Inflammatory macrophage treated with lipopolysaccharide for 4 hours (primary cell): Measurements from ENCODE around the gene LARGE1.

ENCODE experiments used
- DNase-seq: peaks from one replicate; pipeline ENCODE4 v3.0.0-alpha.2; 2020

LARGE1 gene

DNA sequence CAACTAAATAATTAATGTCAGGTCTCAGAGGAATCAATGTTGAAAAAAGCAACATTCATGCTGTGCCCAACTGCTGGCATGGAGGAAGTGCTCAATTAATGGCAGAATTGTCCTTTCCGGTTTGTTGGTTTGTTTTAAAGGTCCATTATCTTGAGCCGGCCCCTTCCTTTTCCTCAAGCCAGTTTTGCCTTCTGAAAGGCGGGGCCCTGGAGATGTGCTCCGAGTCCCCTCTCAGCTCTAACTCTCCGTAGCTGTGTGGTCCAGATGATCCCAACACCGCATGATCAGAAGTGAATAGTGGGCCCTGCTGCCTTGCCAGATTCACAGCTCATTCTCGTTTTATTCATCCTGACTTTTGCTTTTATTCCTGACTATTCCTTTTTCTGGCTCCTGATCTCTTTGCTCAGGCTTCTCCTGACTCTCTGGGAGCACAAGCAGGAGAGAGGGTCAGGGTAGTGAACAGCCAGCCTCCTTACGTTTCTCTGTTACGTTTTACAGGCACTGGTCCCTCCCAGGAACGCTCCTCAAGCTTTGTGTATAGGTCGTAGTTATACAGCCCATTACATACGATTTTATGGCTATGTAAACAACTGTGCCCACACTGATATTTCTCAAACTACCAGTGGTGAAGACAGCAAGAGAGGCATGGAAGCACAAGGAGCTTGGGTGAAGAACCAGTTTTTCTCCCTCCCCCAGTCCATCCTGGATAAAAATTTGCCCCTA, 265.9 kb downstream of the LARGE1 start:
- no peak for DNase-seq

DNA sequence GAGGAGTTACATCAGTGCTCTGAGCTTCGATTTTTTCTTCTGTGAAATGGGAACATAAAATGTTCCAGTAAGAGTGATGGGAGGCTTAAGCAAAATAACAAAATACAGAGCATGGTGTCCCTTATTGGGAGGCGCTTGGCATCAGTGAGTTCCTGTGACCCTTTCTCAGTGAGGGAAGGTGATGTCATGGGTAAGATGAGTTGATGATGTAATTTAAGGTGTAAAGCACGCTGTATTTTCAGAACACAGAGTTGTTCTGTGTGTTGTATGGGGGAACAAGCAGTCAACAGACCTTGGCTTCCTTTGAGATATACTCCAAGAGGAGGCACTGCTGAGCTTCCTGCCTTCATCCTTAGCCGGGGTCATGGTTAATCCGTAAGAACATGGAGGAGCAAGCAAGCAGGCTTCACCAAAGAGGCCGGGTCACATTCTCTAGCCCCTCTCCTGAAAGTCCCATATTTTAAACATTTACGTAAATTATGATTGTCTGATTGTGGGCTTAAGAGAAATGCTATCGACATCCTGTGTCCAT, 266.7 kb downstream of the LARGE1 start:
- no peak for DNase-seq

DNA sequence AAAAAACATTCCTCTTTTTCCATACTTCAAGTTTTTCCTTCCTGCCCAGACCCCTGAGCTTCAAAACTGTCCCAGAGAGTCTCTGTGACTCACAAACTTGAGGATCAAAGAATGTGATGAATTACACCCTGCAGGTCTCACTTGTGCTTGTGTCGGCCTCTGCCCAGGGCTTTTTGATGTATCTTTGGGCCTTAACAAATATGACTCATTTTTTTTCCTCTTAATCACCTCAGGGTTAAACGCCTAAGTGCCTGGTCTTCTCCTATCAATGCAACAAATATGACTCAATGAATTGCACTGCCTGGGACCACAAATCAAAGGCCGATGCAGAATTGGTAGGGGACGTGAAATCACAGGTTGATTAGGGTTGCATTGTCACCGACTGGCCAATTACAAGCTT, 267.7 kb downstream of the LARGE1 start:
- DNase-seq: no peak

DNA sequence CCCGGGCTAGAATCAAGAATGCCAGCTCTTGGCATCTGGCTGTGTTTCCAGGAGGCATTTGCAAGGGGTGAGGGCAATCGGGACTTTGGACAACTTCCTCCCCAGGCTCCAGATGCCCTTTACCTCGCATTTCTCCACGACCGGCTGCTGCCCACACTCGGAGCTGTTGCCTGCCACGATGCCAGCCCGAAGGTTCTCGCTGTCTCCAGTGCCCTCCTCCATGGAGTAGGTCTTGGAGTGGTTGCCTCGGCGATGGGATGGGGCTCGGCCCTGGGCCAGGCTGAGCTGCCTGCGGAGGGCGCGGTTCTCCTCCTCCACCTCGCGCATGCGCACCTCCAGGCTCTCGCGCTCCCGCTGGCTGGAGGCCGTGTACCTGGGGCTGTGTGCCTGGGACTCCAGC, 270.0 kb downstream of the LARGE1 start:
- DNase-seq: no peak

DNA sequence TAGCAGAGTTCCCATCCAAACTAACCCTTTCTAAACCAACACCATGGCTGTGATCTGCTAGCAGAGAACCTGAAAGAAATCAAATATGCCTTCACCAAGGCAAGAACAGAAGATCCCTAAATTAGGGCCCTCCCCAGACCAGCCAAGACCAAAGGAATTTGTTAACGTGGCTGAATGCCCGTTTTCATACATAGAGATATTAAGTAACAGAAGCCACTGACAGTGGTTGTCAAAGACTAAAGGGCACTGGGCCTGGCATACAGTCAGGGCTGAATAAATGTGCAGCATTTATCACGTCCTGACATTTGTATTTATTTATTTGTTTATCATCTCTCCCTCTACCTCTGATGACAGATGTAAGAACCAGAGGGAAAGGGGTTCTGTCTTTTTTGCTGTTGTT, 271.8 kb downstream of the LARGE1 start:
- no peak for DNase-seq

DNA sequence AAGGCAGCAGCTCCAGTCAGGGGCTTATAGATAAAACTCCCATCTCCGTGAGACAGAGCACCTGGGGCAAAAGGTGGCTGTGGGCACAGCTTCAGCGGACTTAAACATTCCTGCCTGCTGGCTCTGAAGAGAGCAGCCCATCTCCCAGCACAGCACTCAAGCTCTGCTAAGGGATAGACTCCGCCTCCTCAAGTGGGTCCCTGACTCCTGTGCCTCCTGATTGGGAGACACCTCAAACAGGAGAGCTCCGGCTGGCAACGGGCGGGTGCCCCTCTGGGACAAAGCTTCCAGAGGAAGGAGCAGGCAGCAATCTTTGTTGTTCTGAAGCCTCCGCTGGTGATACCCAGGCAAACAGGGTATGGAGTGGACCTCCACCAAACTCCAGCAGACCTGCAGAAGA, 279.4 kb downstream of the LARGE1 start:
- DNase-seq: no peak

DNA sequence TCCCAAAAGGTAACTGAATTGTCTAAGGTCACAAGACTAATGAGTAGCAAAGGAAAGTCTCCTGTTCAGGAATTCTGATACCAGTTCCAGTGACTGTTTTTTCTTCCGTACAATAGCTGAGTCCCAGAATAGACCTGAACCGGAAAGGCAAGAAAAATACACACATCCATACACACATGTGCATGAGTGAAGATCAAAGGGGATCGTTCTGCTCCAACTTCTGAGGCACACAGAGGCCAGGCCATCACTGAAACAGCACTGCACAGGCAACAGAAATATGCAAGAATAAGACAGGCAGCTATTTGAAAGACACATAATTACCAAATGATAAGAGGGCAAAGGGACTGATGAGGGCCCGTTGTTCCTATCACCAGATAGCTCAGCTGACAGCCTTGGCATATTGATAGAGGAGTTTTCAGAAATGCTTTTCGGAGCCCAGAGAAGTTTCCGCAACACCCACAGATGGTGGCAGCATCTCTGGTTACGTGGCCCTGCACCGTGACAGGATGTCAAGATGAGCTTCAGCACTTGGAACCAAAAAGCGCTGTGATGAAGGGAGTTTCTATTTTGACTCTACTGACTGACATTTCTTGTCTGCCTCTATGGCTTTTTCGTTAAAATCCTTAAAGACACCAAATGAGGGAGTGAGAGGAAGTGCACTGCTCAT, 280.6 kb downstream of the LARGE1 start:
- no peak for DNase-seq

DNA sequence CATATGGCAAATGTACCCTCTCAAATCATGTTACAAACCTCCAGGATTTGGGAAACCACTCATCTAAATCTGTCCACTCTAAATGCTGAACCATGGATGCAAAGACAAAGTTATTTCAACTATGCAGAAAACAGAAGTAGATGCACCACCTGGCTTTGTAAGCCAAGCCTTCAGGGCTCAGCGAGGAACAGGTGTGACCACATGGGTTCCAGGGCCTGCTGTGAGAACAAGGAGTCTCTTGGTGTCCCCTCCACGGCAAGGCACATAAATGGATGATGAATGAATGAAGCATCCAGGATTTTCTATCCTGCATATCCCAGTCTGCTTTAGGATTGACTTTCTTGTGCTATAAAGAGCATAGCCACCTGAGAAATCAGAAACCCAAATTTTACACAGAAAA, 284.5 kb downstream of the LARGE1 start:
- DNase-seq: no peak

DNA sequence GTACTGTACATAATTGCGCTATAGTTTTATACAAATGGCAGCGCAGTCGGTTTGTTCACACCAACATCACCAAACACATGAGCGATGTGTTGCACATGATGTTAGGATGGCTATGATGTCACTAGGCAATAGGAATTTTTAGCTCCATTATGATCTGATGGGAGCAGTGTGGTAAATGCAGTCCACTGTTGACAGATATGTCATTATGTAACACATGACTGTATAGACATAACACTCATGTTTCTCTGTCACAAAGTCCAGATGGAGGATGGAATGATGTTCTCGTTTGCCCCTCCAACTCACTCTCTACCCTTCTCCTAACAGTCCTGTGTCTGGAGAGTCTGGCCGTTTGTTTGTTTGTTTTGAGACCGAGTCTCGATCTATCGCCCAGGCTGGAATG, 288.5 kb downstream of the LARGE1 start:
- no peak for DNase-seq

DNA sequence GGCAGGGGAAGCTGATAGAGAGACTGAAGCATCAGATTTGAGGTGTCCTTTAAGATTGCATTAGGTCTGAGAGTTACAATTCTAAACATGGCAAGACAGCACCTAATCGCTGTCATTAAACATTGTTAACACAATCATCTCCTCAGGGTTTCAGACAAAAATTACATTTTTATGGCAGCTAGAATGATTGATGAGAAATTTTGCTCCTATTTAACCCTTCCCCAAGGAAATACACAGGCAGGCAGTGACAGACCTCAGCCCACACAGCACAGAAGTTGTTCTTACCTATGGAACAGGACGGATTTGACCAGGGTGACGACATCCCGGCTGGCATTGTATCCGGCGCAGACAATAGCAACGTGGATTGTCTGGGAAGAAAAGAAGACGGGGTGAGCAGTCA, 294.3 kb downstream of the LARGE1 start:
- DNase-seq: no peak

DNA sequence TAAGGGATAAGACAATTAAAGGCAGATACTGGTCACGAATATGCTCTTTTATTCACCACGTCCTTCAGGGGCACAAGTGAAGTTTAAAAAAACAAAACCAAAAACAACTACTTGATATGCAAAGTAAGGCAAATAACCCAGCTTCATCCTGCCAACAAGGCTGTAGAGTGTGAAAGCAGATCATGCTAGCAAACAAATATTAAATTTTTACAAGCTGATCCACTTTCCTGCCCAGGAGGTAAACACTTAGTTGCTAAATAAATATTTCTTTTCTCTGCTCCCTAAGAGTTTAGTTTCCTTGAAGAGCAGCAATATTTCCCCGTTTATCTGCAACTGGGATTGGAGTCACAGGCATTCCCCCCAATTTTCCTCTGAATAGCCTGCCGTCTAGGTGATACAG, 300.2 kb downstream of the LARGE1 start:
- DNase-seq: no peak

DNA sequence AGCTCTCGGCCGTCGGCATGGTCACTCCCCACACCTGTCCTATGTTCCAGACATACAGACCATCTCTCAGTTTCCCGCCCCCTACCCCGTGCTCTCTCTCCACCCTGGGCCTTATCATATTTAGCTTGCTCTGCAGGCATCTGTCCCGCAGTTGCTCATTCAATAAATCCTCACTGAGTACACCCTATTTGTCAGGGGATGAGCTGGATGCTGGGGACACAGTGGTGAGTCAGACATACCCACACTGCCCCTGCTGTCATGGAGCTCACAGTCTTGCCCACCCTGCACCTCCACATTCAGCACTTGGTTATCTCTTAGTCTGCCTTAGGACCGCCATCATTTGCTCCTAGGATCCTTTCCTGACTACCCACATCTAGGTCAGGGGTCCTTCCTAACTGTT, 313.8 kb downstream of the LARGE1 start:
- no peak for DNase-seq

DNA sequence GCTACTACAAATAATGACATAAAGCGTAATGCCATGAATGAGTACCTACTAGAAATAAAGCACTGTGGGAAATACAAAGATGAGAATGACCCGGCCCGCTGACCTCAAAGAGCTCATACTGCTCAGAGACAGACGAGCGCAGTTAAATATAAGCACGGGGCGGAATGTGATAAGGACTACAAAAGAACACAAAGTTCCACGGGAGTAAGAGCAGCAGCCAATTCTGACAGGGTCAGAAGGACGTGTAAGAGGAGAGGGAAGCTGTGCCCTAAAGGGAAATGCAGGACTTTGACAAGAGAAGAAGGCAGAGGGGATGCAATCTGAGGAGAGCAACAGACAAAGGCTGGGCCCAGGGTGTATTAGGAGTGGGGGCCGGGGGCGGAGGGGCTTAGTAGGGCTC, 314.6 kb downstream of the LARGE1 start:
- DNase-seq: no peak

DNA sequence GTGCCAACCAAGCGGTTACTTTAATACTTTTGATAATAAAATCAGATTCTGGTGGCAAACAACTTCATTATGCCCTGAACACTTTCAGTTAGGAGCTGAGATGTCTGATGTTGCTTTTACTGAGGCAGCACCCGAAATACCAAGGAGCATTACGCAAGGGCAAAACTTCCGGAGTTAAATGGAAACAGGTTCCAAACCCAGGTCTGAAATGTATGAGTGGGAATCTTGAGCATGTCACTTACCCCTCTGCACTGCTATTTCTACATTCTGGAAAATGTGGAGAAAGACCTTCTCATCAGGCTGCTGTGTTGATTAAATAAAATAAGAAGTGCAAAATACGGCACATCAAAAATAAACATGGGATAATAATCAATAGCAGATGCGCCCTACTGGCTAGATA, 315.1 kb downstream of the LARGE1 start:
- no peak for DNase-seq

DNA sequence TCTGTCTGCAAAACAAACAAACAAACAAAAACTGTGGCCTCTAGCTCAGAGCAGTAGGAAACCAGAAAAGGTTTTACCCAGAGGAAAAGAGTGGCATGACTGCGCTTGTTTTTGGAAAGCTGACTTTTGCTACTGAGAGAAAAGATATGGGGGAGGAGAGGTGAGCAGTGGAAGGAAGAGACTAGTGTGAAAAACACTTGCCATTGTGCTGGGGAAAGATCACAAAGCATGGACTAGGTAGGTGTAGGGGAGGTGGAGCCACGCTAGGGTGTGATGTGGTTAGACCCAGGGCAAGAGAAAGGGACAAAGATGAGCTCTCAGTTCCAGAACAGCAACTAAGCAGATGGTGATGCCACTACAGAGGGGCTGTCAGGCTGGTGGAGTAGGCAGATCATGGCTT, 319.2 kb downstream of the LARGE1 start:
- DNase-seq: no peak

DNA sequence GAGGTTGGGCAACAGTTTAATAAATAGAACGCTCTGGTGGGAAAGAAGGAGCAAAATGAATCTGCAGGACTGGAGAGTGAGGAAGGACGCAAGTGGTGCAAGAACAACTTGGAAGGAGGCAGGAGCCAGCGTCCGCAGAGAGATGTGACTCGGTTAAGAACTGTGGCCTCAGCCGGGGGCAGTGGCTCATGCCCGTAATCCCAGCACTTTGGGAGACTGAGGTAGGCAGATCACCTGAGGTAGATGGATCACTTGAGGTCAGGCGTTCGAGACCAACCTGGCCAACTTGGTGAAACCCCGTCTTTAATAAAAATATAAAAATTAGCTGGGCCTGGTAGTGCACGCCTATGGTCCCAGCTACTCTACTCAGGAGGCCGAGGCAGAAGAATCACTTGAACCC, 319.7 kb downstream of the LARGE1 start:
- DNase-seq: no peak

DNA sequence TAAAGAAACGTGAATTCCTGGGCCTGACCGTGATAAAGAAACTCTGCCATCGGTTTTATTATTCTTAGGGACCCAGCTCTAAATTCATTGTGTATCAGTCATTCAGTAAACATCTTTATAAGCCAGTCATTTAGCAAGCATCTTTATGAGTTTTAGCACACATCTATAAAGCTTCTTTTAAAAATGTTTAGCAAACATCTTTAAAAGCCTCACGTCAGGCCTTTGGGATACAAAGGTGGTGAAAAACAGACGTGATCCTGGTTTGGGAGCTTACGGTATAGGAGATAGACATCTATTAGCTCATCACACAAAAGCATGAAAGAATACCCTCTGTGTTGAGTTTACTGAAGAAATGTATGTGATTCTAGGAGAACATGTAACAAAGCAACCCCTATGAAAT, 320.2 kb downstream of the LARGE1 start:
- DNase-seq: no peak

DNA sequence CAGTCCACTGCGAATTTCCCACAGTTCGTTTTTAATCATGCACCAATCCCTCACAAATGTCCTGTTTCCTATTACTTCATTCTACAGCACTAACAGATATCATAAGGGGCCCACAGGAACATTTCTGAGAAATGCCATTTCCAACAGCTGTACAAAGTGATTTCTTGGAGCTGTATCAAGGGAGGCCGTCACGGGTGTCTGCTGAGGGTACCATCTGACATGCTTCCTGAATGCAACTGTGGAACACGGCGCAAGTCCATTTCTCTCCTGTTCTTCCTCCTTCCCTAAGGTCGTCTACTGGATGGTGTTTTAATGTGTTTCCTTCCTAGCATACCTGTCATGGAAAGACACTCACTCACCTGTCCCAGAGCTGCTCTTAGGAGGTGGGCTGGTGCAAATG, 320.7 kb downstream of the LARGE1 start:
- DNase-seq: no peak

DNA sequence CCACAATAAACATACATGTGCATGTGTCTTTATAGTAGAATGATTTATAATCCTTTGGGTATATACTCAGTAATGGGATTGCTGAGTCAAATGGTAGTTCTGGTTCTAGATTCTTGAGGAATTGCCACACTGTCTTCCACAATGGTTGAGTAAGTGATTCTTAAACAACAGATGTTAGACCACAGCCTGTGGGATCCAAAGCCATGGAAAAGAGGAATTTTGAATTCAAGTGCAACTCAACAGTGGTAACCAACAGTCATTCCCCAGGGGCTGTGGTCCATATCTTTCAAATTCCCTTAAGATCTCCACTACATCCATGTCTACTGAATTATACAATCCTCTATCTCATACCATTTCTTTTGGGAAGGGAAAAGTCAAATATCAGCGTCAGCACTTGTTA, 321.5 kb downstream of the LARGE1 start:
- no peak for DNase-seq

DNA sequence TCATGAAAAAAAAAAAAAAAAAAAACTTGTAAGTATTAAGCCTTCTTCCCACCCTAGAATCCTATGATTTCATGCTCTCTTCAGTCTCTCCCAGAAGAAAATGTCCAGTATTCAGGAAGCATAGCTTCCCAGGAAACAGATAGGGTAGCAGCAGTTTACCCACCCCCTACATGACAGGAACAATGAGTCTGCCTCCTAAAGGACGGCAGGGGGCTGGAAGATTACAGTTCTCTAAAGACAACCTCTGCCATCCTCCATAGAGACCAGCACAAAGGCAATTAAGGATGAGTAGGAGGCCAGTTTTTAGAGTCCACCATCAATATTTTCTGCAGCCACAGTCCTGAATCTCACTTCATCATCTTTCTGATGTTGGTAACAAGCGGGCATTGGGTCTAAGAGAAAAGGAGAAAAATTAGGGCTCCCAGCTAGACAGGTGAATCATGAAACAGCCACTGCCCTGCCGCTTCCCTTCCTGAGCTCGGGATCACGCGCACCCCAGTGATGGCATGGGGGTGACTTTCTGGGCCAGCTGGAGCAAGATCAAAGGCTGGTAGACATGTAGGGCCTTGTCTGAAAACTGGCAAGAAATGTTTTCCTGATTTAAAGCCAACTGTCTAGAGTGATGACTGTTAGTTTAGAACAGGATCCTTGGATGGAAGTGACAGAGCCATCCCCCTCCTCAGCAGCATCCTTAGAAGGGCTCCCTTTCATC, 322.8 kb downstream of the LARGE1 start:
- DNase-seq: no peak

DNA sequence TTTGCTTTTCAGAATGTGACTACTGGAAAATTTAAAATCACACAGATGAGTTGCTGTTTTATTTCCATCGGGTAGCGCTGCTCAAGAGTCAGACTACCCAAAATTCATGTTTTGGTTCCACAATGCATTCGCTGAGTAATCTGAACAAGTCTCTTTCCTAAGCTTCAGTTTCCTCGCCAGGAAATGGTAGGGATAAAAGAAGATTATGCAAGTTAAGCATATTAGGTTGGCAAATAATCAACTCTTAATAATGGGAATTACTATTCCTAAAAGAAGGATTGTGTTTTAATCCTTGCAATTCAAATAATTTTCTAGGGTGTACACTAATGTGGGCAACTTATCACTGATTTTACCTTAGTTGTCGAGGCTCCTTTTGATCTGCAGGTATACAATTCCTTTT, 326.5 kb downstream of the LARGE1 start:
- DNase-seq: no peak

DNA sequence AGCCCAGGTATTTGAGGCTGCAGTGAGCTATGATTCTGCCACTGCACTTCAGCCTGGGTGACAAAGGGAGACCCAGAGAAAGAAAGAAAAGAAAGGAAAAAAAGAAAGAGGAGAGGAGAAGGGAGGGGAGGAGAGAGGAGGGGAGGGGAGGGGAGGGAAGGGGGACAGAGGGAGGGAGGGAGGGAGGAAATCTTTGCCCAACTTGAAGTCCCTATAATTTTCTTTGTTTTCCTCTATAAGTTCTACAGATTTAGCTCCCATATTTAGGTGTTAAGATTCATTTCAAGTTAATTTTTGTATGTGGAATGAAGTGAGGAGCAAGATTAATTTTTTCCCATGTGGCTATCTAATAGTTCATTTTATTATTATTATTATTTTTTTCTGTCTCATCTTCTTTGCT, 328.3 kb downstream of the LARGE1 start:
- DNase-seq: no peak

DNA sequence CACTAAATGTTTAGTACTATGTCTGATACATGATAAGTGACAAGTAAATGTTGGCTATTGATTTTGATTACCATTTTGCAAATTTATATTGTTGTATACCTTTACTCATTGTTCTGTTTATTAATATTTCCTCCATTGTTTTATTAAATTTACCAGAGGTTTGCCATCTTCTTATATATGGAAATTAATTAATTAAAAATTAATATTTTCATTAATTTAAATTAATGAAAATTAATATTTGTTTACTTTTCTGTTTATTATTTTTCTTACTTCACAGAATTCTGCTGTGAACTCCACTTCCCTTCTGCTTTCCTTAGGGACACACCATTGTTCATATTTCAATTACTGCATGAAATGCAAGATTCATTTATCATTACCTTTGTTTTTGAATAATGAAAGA, 331.0 kb downstream of the LARGE1 start:
- DNase-seq: no peak

DNA sequence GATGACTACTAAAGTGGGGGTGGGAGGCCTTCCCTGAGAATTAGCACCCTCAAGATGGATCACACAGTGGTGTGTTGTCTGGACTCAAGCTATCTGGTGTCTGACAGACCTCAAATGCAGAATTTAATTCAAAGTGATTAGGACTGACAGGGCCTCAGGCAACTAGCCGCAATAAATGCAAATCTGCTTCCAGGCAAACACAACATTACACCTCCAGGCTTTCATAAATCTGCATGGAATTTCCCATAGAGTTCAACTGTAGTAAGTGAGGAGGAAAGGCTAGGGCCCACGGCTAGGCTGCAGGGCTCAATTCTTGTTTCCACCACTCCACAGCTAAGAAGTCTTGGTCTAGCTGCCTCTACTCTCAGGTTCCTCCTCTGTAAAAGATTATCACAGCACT, 331.4 kb downstream of the LARGE1 start:
- no peak for DNase-seq
